Measurements from ENCODE around the gene RFK. TPM values are rescaled to one million over a fixed set of nuclear protein-coding genes. Genes with fewer than 3 reads are reported as not detected.
"Not testable (repeated sequence)": the region's sequence is repeated elsewhere in the genome, so short reads cannot be mapped to it uniquely, and the experiment has no call there.

The RFK gene
- total RNA-seq, 2 experiments from 2014 or later, result 4.2 to 5.2 TPM

- H3K27ac Mint-ChIP-seq; H3K36me3 Mint-ChIP-seq (ENCODE audit: low read depth); H3K4me3 Mint-ChIP-seq; CTCF ChIA-PET; H3K9me3 Mint-ChIP-seq; H3K27me3 Mint-ChIP-seq (ENCODE audit: low read depth); intact Hi-C loops (cut with micrococcal nuclease); DNase-seq; H3K4me1 Mint-ChIP-seq (ENCODE audit: low read depth): not testable (repeated sequence)
Observed at GRCh38 chr9:76362332-76363031, 31.7 kb downstream of the RFK start.

- no peaks in the 10 kb centered on the region for H3K27me3 Mint-ChIP-seq (ENCODE audit: low read depth)
- no peak for DNase-seq
- no peaks in the 10 kb centered on the region for H3K36me3 Mint-ChIP-seq (ENCODE audit: low read depth)
- no peaks in the 10 kb centered on the region for H3K9me3 Mint-ChIP-seq
- CTCF ChIA-PET, result interaction anchor here (0.7 kb wide), 1 partner anchor 493 kb away, joined by 3 read pairs; no protein-coding TSS in a partner anchor
- H3K4me1 Mint-ChIP-seq (ENCODE audit: low read depth), result no peaks in the 10 kb centered on the region
- no peak overlapping the region for H3K27ac Mint-ChIP-seq
- H3K4me3 Mint-ChIP-seq, result no peak overlapping the region
- intact Hi-C loops (cut with micrococcal nuclease), result no loop called here
Observed at GRCh38 chr9:76359766-76360165, 34.5 kb downstream of the RFK start.

- H3K27me3 Mint-ChIP-seq (ENCODE audit: low read depth), result no peaks in the 10 kb centered on the region
- H3K36me3 Mint-ChIP-seq (ENCODE audit: low read depth), result no peaks in the 10 kb centered on the region
- no peak for DNase-seq
- H3K27ac Mint-ChIP-seq, result no peak overlapping the region
- H3K4me1 Mint-ChIP-seq (ENCODE audit: low read depth), result no peaks in the 10 kb centered on the region
- intact Hi-C loops (cut with micrococcal nuclease), result no loop called here
- no peaks in the 10 kb centered on the region for H3K9me3 Mint-ChIP-seq
- CTCF ChIA-PET, result interaction anchor here (0.7 kb wide), 1 partner anchor 492 kb away, joined by 3 read pairs; no protein-coding TSS in a partner anchor
- no peak overlapping the region for H3K4me3 Mint-ChIP-seq
Observed at GRCh38 chr9:76359365-76359764, 34.9 kb downstream of the RFK start.

- no peak for DNase-seq
- H3K36me3 Mint-ChIP-seq (ENCODE audit: low read depth), result no peaks in the 10 kb centered on the region
- H3K9me3 Mint-ChIP-seq, result no peaks in the 10 kb centered on the region
- no peaks in the 10 kb centered on the region for H3K27me3 Mint-ChIP-seq (ENCODE audit: low read depth)
- CTCF ChIA-PET, result no interaction called here
- no peaks in the 10 kb centered on the region for H3K4me1 Mint-ChIP-seq (ENCODE audit: low read depth)
- no peak overlapping the region for H3K4me3 Mint-ChIP-seq
- intact Hi-C loops (cut with micrococcal nuclease), result no loop called here
- H3K27ac Mint-ChIP-seq, result no peak overlapping the region
Observed at GRCh38 chr9:76358628-76359280, 35.5 kb downstream of the RFK start.

GRCh38 chr9:76357555-76357954 is 36.7 kb downstream of the RFK start:
- DNase-seq, result no peak
- intact Hi-C loops (cut with micrococcal nuclease), result no loop called here
- Mint-ChIP-seq H3K27me3 (ENCODE audit: low read depth) (no peaks in the 10 kb centered on the region), H3K27ac (no peak overlapping the region), H3K9me3 (no peaks in the 10 kb centered on the region), H3K4me3 (no peak overlapping the region), H3K4me1 (ENCODE audit: low read depth) (no peaks in the 10 kb centered on the region), H3K36me3 (ENCODE audit: low read depth) (no peaks in the 10 kb centered on the region)
- CTCF ChIA-PET, result no interaction called here

GRCh38 chr9:76355886-76356285 is 38.3 kb downstream of the RFK start:
- Mint-ChIP-seq H3K36me3 (ENCODE audit: low read depth) (no peaks in the 10 kb centered on the region), H3K4me1 (ENCODE audit: low read depth) (no peaks in the 10 kb centered on the region), H3K9me3 (no peaks in the 10 kb centered on the region), H3K27me3 (ENCODE audit: low read depth) (no peaks in the 10 kb centered on the region), H3K27ac (no peak overlapping the region), H3K4me3 (no peak overlapping the region)
- intact Hi-C loops (cut with micrococcal nuclease), result no loop called here
- DNase-seq, result no peak
- CTCF ChIA-PET, result no interaction called here

GRCh38 chr9:76354221-76354620 is 40.0 kb downstream of the RFK start:
- no peak for DNase-seq
- CTCF ChIA-PET, result no interaction called here
- Mint-ChIP-seq H3K4me1 (ENCODE audit: low read depth) (no peaks in the 10 kb centered on the region), H3K4me3 (no peak overlapping the region), H3K27me3 (ENCODE audit: low read depth) (peaks cover 2% of the 10 kb centered on the region), H3K36me3 (ENCODE audit: low read depth) (no peaks in the 10 kb centered on the region), H3K9me3 (no peaks in the 10 kb centered on the region), H3K27ac (no peak overlapping the region)
- intact Hi-C loops (cut with micrococcal nuclease), result no loop called here

GRCh38 chr9:76353280-76353679 is 40.9 kb downstream of the RFK start:
- Mint-ChIP-seq H3K27me3 (ENCODE audit: low read depth) (peaks cover 2% of the 10 kb centered on the region), H3K9me3 (no peaks in the 10 kb centered on the region), H3K27ac (no peak overlapping the region), H3K36me3 (ENCODE audit: low read depth) (no peaks in the 10 kb centered on the region), H3K4me3 (no peak overlapping the region), H3K4me1 (ENCODE audit: low read depth) (no peaks in the 10 kb centered on the region)
- DNase-seq, result no peak
- intact Hi-C loops (cut with micrococcal nuclease), result no loop called here
- CTCF ChIA-PET, result interaction anchor here (0.6 kb wide), 2 partner anchors 348 to 695 kb away, joined by 3 read pairs; no protein-coding TSS in a partner anchor

- Mint-ChIP-seq H3K9me3 (no peaks in the 10 kb centered on the region), H3K4me1 (ENCODE audit: low read depth) (no peaks in the 10 kb centered on the region), H3K36me3 (ENCODE audit: low read depth) (no peaks in the 10 kb centered on the region), H3K4me3 (no peak overlapping the region), H3K27ac (no peak overlapping the region), H3K27me3 (ENCODE audit: low read depth) (peaks cover 2% of the 10 kb centered on the region)
- CTCF ChIA-PET, result no interaction called here
- DNase-seq, result no peak
- intact Hi-C loops (cut with micrococcal nuclease), result no loop called here
Observed at GRCh38 chr9:76352026-76352620, 42.1 kb downstream of the RFK start.

- H3K36me3 Mint-ChIP-seq (ENCODE audit: low read depth), result no peaks in the 10 kb centered on the region
- CTCF ChIA-PET, result interaction anchor here (0.6 kb wide), 1 partner anchor 34 kb away, joined by 3 read pairs; no protein-coding TSS in a partner anchor
- intact Hi-C loops (cut with micrococcal nuclease), result no loop called here
- H3K9me3 Mint-ChIP-seq, result no peaks in the 10 kb centered on the region
- H3K27me3 Mint-ChIP-seq (ENCODE audit: low read depth), result peaks cover 2% of the 10 kb centered on the region
- no peak overlapping the region for H3K27ac Mint-ChIP-seq
- no peak overlapping the region for H3K4me3 Mint-ChIP-seq
- no peaks in the 10 kb centered on the region for H3K4me1 Mint-ChIP-seq (ENCODE audit: low read depth)
- no peak for DNase-seq
Observed at GRCh38 chr9:76351006-76351405, 43.2 kb downstream of the RFK start.

GRCh38 chr9:76349865-76350264 is 44.4 kb downstream of the RFK start:
- Mint-ChIP-seq H3K9me3 (no peaks in the 10 kb centered on the region), H3K36me3 (ENCODE audit: low read depth) (no peaks in the 10 kb centered on the region), H3K27ac (no peak overlapping the region), H3K4me3 (no peak overlapping the region), H3K27me3 (ENCODE audit: low read depth) (peaks cover 2% of the 10 kb centered on the region), H3K4me1 (ENCODE audit: low read depth) (no peaks in the 10 kb centered on the region)
- DNase-seq, result no peak
- CTCF ChIA-PET, result no interaction called here
- intact Hi-C loops (cut with micrococcal nuclease), result no loop called here

GRCh38 chr9:76342858-76343257 is 51.4 kb downstream of the RFK start:
- no peak overlapping the region for H3K27ac Mint-ChIP-seq
- intact Hi-C loops (cut with micrococcal nuclease), result no loop called here

GRCh38 chr9:76342201-76342600 is 52.0 kb downstream of the RFK start:
- DNase-seq, result no peak
- CTCF ChIA-PET, result no interaction called here
- H3K36me3 Mint-ChIP-seq (ENCODE audit: low read depth), result no peaks in the 10 kb centered on the region
- no peak overlapping the region for H3K4me3 Mint-ChIP-seq
- no peak overlapping the region for H3K27ac Mint-ChIP-seq
- H3K4me1 Mint-ChIP-seq (ENCODE audit: low read depth), result no peaks in the 10 kb centered on the region
- peaks cover 18% of the 10 kb centered on the region for H3K27me3 Mint-ChIP-seq (ENCODE audit: low read depth)
- intact Hi-C loops (cut with micrococcal nuclease), result no loop called here
- peaks cover 3% of the 10 kb centered on the region for H3K9me3 Mint-ChIP-seq

More at GRCh38 chr9:76342858-76343257, 51.4 kb downstream of the RFK start:
- Mint-ChIP-seq H3K9me3 (peaks cover 3% of the 10 kb centered on the region), H3K27me3 (ENCODE audit: low read depth) (peaks cover 18% of the 10 kb centered on the region), H3K36me3 (ENCODE audit: low read depth) (no peaks in the 10 kb centered on the region), H3K4me3 (no peak overlapping the region), H3K4me1 (ENCODE audit: low read depth) (no peaks in the 10 kb centered on the region)
- DNase-seq, result no peak
- CTCF ChIA-PET, result no interaction called here

Measured in activated naive CD4-positive, alpha-beta T cell treated with anti-CD3 and anti-CD28 coated beads for 36 hours (primary cell).